GM13976 (cell line): ENCODE measurements around the gene RUNX1.

ENCODE experiments used
- DNase-seq: peaks from one replicate; pipeline ENCODE4 v3.0.0; 2012; ENCODE audit warnings: low spot score
- in situ Hi-C: fragments of 300-500 bp; cut with MboI; formaldehyde crosslinking; loops from one replicate; pipeline ENCODE4 v1.12.0; 2022; ENCODE audit warnings: low sequenced_read_pairs, mixed read lengths, inconsistent platforms; ENCODE audit not compliant: unreplicated experiment
- TF ChIP-seq, protein P1 (sequence below): IDR thresholded peaks from 2 replicates; pipeline ENCODE4 v1.5.1; 2012; ENCODE audit warnings: borderline replicate concordance, mild to moderate bottlenecking; ENCODE audit not compliant: insufficient read depth; ENCODE audit errors: extremely low read depth, missing control alignments, control extremely low read depth

The RUNX1 gene

DNA sequence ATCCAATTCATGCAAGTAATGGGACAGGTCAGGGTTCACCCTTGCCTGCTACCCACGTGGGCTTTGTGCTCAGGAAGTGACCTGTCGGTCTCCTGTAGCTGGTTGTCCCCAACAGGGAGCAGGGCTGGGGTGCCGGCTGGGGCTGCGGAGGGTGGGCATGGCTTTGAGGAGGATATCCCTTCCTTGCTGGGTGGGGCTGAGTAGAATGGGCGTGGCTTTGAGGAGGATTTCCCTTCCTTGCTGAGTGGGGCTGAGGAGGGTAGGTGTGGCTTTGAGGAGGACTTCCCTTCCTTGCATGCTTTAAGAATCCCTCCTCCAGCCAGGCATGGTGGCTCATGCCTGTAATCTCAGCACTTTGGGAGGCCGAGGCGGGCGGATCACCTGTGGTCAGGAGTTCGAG, 229.1 kb downstream of the RUNX1 start:
- in situ Hi-C loops: no loop called here
- no peak for DNase-seq
- TF ChIP-seq, protein P1, sequence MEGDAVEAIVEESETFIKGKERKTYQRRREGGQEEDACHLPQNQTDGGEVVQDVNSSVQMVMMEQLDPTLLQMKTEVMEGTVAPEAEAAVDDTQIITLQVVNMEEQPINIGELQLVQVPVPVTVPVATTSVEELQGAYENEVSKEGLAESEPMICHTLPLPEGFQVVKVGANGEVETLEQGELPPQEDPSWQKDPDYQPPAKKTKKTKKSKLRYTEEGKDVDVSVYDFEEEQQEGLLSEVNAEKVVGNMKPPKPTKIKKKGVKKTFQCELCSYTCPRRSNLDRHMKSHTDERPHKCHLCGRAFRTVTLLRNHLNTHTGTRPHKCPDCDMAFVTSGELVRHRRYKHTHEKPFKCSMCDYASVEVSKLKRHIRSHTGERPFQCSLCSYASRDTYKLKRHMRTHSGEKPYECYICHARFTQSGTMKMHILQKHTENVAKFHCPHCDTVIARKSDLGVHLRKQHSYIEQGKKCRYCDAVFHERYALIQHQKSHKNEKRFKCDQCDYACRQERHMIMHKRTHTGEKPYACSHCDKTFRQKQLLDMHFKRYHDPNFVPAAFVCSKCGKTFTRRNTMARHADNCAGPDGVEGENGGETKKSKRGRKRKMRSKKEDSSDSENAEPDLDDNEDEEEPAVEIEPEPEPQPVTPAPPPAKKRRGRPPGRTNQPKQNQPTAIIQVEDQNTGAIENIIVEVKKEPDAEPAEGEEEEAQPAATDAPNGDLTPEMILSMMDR: no peak

DNA sequence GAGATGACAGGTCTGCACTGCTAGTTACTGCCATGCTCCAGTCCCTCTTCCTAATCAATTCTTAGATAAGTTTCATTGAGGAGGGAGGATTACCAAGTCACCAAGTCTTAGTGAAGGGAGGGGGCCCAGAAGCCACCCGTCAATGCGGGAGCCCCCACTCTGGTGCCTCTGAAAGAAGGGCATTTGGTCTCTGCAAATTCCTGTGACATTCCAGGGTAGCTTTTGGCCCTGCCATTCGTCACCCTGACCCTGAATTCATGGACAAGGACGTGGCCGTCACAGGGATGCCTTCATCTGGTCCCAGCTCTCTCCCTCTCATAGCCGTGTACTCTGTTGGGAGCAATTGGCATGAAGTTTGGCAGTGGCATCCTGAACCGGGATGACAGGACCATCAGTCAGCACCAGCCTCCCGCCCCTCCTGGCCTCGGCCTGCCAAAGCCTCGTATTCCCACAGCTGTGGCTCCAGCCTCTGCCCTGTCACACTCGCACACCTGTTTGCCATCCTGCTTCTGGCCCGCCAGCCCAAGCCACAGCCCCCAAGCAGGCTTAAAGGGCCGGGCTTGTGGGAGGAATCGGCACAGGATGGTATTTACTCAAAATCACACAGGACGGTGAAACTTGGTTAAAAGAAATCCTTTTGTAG, 229.6 kb downstream of the RUNX1 start:
- in situ Hi-C loops: no loop called here
- no peak for DNase-seq
- TF ChIP-seq, protein P1: no peak

DNA sequence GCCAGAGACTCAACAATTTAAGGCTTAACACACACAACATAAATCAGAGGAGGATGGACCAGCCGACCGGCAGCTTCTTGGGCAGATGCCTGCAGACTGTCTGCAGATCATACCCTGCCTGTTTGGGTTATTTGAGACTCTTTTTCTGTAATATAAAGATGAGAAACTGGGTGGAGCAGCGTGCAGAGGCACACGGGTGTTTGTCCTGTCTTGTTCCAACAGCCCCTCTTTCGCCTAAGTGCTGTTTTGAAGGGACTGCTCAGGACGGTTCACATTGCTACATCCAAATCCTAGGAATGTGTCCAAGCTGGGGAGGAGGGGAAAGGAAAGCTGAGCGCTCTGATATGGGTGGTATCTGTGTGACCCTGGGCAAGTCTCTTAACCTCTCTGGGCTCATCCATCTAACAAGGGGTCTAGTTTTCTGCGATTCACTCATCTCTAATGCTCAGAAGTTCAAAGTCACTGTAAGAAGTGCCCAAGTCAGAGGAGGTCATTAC, 230.4 kb downstream of the RUNX1 start:
- in situ Hi-C loops: no loop called here
- DNase-seq: no peak
- TF ChIP-seq, protein P1: no peak

DNA sequence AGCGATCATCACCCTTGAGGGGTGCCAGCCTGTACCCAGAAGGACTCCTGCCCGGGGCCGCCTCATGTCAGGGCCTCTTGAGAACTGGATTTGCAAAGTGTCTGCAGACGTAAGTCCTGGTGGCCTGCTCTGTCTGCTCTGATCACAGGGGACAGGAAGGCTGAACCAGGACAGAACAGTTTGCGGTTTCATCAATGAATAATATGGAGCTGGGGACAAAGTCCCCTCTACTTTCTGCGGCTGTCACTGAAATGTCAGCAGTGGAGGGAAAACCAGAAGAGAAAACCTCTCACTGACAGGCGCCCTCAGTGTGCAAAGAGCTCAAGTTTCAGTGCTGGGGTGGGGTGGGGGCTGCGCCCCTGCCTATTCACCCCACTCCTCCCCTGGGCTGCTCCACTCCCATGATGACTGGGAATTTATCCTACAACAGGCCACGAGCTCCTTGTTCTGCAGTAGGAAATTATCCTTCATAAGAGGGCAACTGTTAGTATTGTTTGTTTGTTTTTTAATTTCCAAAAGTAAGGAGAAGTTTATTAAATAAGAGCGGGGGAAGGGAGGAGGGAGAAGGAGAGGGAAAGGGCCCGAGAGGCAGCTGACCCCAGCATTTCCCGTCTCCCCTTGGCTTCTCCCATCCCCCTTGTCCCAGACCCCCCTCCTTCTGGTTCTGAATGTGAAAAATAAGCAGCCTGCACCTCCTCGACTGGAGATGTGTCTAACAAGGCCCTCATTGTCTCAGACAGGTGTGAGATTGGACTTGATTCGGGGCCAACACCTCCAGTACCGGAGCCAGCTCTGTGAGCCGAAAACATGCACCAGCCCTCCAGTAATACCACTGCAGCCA, 231.1 kb downstream of the RUNX1 start:
- in situ Hi-C loops: no loop called here
- TF ChIP-seq, protein P1: no peak
- DNase-seq: no peak

DNA sequence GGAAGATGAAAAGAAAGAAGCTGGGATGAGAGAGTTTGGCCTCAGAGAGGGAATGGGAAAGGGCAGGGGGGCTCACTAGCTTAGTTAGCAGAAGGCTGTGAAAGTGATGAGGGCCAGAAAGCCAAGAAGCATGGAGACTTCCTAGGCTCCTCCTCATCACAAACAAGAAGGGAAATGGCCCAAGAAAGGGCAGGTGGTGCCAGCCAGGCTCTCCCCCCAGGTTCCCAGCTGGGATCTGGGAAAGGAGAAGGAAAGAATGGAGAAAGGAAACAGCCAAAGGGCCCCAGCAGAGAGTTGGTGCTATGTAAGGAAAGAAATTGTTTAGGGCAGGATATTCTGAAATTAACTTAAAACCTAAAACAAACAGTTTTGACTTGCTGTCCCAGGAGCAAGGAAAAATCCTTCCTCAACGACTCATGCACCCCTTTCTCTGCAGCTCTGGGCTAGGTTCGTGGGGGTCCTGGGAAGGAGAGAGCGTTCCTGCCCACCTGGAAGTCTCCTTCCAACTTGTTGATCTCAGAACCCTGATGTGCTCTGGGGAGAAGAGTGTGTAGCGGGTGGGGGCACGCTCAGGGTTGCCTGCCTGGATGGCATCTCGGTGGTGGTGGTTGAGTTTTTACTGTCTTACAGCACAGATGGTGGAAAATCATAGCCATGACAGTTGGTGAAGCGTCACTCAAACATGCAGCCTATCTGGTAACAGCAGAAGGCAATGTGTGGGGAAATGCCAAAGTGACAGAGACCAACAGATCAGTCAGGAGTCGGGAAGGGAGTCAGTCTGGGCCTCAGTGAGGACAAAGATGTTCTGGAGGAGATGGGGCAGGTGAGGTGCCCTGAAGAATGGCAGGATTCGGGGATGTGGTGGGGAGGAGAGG, 233.0 kb downstream of the RUNX1 start:
- DNase-seq: no peak
- TF ChIP-seq, protein P1: no peak
- in situ Hi-C loops: no loop called here

DNA sequence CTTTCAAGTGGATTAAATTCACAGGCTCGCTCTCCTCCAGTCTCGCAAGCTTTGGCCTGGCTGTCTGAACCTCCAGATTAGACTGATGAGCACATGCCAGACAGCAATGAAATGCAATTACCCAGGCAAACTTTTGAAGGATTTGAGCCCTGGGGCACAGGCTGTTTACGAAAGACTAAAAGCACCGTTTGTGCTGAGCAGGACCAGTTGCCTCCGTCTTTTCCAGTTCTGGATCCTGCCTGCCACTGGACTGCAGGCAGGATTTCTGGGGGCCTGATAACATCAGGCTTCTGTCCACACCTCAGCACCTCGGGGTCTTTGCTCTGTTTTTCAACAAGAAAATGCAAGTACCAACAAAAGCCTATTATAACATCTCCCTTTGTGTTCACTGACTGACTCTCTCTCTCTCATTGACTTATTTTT, 234.6 kb downstream of the RUNX1 start:
- no peak for DNase-seq
- in situ Hi-C loops: no loop called here
- TF ChIP-seq, protein P1: no peak
